Measurements from ENCODE around the gene PRMT5. TPM values are rescaled to one million over a fixed set of nuclear protein-coding genes. Genes with fewer than 3 reads are reported as not detected.

The PRMT5 gene
- total and polyA plus RNA-seq, 2 donors from 2014 or later, result 58.7 to 64.2 TPM

GRCh38 chr14:22928237-22929103 lies 706 bp downstream of the PRMT5 start:
- Histone ChIP-seq H3K9me3 (ENCODE audit: control insufficient read depth in 2 of 3, insufficient read depth in 1 of 3, low read length in 3 of 3) (no peaks in the 10 kb centered on the region), H3K9ac (ENCODE audit: low read length in 3 of 3) (peak overlapping the region; percentile 89 to 97 (median 91)), H3K27ac (ENCODE audit: low read depth in 2 of 2, low read length in 2 of 2) (peak overlapping the region; percentile 68 to 94), H3K4me3 (ENCODE audit: low read length in 3 of 3) (peak overlapping the region; percentile 88 to 94 (median 91)), H3K36me3 (ENCODE audit: control insufficient read depth in 2 of 3, insufficient read depth in 3 of 3, low read length in 3 of 3) (peaks cover 11 to 15% (median 12%) of the 10 kb centered on the region in 3 donors), H3K27me3 (ENCODE audit: control insufficient read depth, insufficient read depth, low read length) (no peaks in the 10 kb centered on the region), H3K4me1 (ENCODE audit: control insufficient read depth in 2 of 3, insufficient read depth in 2 of 3, low read depth in 1 of 3, low read length in 3 of 3) (peaks cover 0 to 11% (median 0%) of the 10 kb centered on the region in 3 donors)
- no peak for FAIRE-seq
- peak in 1 of 5 donors; percentile 12 for DNase-seq
- intact Hi-C loops (cut with DNase I), result no loop called here
- TF ChIP-seq, protein P1, sequence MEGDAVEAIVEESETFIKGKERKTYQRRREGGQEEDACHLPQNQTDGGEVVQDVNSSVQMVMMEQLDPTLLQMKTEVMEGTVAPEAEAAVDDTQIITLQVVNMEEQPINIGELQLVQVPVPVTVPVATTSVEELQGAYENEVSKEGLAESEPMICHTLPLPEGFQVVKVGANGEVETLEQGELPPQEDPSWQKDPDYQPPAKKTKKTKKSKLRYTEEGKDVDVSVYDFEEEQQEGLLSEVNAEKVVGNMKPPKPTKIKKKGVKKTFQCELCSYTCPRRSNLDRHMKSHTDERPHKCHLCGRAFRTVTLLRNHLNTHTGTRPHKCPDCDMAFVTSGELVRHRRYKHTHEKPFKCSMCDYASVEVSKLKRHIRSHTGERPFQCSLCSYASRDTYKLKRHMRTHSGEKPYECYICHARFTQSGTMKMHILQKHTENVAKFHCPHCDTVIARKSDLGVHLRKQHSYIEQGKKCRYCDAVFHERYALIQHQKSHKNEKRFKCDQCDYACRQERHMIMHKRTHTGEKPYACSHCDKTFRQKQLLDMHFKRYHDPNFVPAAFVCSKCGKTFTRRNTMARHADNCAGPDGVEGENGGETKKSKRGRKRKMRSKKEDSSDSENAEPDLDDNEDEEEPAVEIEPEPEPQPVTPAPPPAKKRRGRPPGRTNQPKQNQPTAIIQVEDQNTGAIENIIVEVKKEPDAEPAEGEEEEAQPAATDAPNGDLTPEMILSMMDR (IDR thresholded peaks at IDR 0.05; ENCODE audit: borderline replicate concordance, extremely low read depth, insufficient read depth), result no peak

- Histone ChIP-seq H3K27ac (ENCODE audit: low read depth in 2 of 2, low read length in 2 of 2) (no peak overlapping the region), H3K9me3 (ENCODE audit: control insufficient read depth in 2 of 3, insufficient read depth in 1 of 3, low read length in 3 of 3) (no peaks in the 10 kb centered on the region), H3K4me1 (ENCODE audit: control insufficient read depth in 2 of 3, insufficient read depth in 2 of 3, low read depth in 1 of 3, low read length in 3 of 3) (peaks cover 0 to 11% (median 0%) of the 10 kb centered on the region in 3 donors), H3K36me3 (ENCODE audit: control insufficient read depth in 2 of 3, insufficient read depth in 3 of 3, low read length in 3 of 3) (peaks cover 11 to 26% (median 24%) of the 10 kb centered on the region in 3 donors), H3K9ac (ENCODE audit: low read length in 3 of 3) (no peak overlapping the region), H3K27me3 (ENCODE audit: control insufficient read depth, insufficient read depth, low read length) (no peaks in the 10 kb centered on the region), H3K4me3 (ENCODE audit: low read length in 3 of 3) (no peak overlapping the region)
- TF ChIP-seq, protein P1 (IDR thresholded peaks at IDR 0.05; ENCODE audit: borderline replicate concordance, extremely low read depth, insufficient read depth), result no peak
- FAIRE-seq, result no peak
- intact Hi-C loops (cut with DNase I), result no loop called here
- DNase-seq, result no peak
These were observed 2.9 kb downstream of the PRMT5 start for GRCh38 chr14:22926316-22926715.

DNA sequence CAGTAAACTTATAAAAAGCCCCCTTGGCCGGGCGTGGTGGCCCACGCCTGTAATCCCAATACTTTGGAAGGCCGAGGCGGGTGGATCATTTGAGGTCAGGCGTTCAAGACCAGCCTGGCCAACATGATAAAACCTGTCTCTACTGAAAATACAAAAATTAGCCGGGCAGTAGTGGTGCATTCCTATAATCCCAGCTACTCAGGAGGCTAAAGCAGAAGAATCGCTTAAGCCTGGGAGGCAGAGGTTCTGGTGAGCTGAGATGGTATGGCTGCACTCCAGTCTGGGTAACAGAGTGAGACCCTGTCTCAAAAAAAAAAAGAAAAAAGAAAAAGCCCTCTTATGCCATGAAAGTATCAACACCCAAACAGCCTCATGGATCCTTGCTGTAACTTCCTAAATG lies 3.7 kb downstream of the PRMT5 start:
- intact Hi-C loops (cut with DNase I), result no loop called here
- no peak for FAIRE-seq
- H3K36me3 ChIP-seq (ENCODE audit: control insufficient read depth in 2 of 3, insufficient read depth in 3 of 3, low read length in 3 of 3), result peaks cover 11 to 34% (median 30%) of the 10 kb centered on the region in 3 donors

More for the DNA sequence above, 3.7 kb downstream of the PRMT5 start:
- H3K27ac ChIP-seq (ENCODE audit: low read depth in 2 of 2, low read length in 2 of 2), result no peak overlapping the region
- H3K4me3 ChIP-seq (ENCODE audit: low read length in 3 of 3), result no peak overlapping the region
- no peak overlapping the region for H3K9ac ChIP-seq (ENCODE audit: low read length in 3 of 3)
- peaks cover 0 to 11% (median 0%) of the 10 kb centered on the region in 3 donors for H3K4me1 ChIP-seq (ENCODE audit: control insufficient read depth in 2 of 3, insufficient read depth in 2 of 3, low read depth in 1 of 3, low read length in 3 of 3)
- TF ChIP-seq, protein P1 (IDR thresholded peaks at IDR 0.05; ENCODE audit: borderline replicate concordance, extremely low read depth, insufficient read depth), result no peak
- H3K9me3 ChIP-seq (ENCODE audit: control insufficient read depth in 2 of 3, insufficient read depth in 1 of 3, low read length in 3 of 3), result no peaks in the 10 kb centered on the region
- no peaks in the 10 kb centered on the region for H3K27me3 ChIP-seq (ENCODE audit: control insufficient read depth, insufficient read depth, low read length)
- no peak for DNase-seq

Data from kidney (tissue), 14 donors.